Mesothelial cell of epicardium (in vitro differentiated cells): ENCODE measurements around the gene TMEM209. TPM values are rescaled to one million over a fixed set of nuclear protein-coding genes. Genes with fewer than 3 reads are reported as not detected.

Experiments
- DNase-seq, 2 experiments: peaks; one replicate each; pipeline ENCODE4 v3.0.0; 2021; ENCODE audit warnings: low spot score in 2 of 2; ENCODE audit not compliant: unreplicated experiment in 2 of 2
- H3K27ac Mint-ChIP-seq: 2 replicates; pipeline ENCODE4 v1.8.0; 2021; ENCODE audit warnings: mixed read lengths
- H3K27me3 Mint-ChIP-seq: 2 replicates; pipeline ENCODE4 v1.8.0; 2021; ENCODE audit warnings: low read depth, mixed read lengths
- H3K36me3 Mint-ChIP-seq: 2 replicates; pipeline ENCODE4 v1.8.0; 2021; ENCODE audit warnings: mixed read lengths
- H3K4me1 Mint-ChIP-seq: 2 replicates; pipeline ENCODE4 v1.8.0; 2021; ENCODE audit warnings: mixed read lengths
- H3K4me3 Mint-ChIP-seq: 2 replicates; pipeline ENCODE4 v1.8.0; 2021; ENCODE audit warnings: mild to moderate bottlenecking, moderate library complexity, mixed read lengths
- H3K9me3 Mint-ChIP-seq: 2 replicates; pipeline ENCODE4 v1.8.0; 2021; ENCODE audit warnings: mixed read lengths
- total RNA-seq: library from RNA; stranded (reverse); gene quantifications from 3 replicates; pipeline ENCODE4 v1.2.1, GENCODE V29; 2021
- TF ChIP-seq, protein P1 (sequence below): fragments of 200-600 bp; sonication (generic); IDR thresholded peaks from one replicate; pipeline ENCODE4 v1.5.0; 2021; ENCODE audit warnings: antibody characterized with exemption; ENCODE audit not compliant: unreplicated experiment

The TMEM209 gene
- total RNA-seq, 1 donor from 2014 or later: 27.8 TPM

DNA sequence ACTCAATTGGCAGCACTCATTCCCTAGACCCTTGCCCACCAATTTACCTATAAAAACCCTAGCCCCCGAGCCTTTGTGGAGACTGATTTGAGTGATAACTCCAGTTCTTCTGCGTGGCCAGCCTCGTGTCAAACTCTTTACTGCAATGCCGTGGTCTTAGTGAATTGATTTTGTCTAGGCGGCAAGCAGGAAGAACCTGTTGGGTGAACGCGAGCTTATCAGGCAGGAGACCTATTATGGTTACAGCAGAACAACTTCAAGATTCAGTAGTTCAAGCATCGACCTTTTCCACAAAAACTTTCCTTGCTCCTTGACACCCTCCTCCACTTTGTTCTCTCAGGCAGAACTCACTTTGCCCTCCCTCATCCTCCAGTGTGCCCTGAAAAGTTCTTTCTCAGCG, 14.7 kb upstream of the TMEM209 start:
- H3K36me3 Mint-ChIP-seq: no peaks in the 10 kb centered on the region
- peak overlapping the region; percentile 5 for H3K27ac Mint-ChIP-seq
- peaks cover 15% of the 10 kb centered on the region for H3K4me1 Mint-ChIP-seq
- TF ChIP-seq, protein P1, sequence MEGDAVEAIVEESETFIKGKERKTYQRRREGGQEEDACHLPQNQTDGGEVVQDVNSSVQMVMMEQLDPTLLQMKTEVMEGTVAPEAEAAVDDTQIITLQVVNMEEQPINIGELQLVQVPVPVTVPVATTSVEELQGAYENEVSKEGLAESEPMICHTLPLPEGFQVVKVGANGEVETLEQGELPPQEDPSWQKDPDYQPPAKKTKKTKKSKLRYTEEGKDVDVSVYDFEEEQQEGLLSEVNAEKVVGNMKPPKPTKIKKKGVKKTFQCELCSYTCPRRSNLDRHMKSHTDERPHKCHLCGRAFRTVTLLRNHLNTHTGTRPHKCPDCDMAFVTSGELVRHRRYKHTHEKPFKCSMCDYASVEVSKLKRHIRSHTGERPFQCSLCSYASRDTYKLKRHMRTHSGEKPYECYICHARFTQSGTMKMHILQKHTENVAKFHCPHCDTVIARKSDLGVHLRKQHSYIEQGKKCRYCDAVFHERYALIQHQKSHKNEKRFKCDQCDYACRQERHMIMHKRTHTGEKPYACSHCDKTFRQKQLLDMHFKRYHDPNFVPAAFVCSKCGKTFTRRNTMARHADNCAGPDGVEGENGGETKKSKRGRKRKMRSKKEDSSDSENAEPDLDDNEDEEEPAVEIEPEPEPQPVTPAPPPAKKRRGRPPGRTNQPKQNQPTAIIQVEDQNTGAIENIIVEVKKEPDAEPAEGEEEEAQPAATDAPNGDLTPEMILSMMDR: no peak
- no peaks in the 10 kb centered on the region for H3K27me3 Mint-ChIP-seq
- peaks cover 14% of the 10 kb centered on the region for H3K9me3 Mint-ChIP-seq
- no peak for DNase-seq
- H3K4me3 Mint-ChIP-seq: no peak overlapping the region

DNA sequence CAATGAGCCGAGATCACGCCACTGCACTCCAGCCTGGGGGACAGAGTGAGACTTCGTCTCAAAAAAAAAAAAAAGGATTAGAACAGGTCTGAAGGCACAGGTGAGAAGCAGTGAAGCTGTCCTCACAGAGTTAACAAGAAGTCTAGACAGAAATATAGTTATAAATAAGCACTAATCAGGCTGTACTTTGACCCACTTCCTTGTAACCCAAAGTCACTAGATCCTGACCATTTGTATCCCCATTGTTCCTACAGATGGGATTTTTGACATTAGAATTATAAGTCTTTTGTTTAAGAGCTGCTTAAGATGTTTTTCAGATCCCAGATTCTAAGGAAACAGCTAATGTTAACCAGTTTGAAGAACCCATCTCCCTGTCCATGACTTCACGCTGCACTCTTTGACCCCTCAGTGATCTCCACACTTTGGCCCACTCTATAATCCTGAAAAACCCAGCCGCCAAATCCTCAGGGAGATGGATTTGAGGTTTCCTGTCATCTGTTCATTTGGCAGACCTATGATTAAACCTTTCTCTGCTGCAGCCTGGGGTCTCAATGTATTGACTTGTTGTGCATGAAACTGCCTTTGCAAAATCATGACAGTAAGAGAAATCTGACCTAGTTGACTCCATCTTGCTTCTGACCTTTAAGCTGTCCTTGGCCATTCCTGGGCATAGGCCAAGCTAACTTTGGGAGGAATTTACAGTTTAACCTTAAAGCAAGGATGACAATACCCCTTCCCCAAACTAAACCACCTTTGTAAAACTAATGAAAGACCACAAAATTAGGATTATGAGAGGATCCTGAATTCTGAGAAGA, 13.8 kb upstream of the TMEM209 start:
- Mint-ChIP-seq H3K36me3 (no peaks in the 10 kb centered on the region), H3K9me3 (peaks cover 12% of the 10 kb centered on the region), H3K27ac (peak overlapping the region; percentile 10), H3K4me1 (peaks cover 13% of the 10 kb centered on the region), H3K27me3 (no peaks in the 10 kb centered on the region), H3K4me3 (no peak overlapping the region)
- TF ChIP-seq, protein P1: no peak
- DNase-seq: no peak

GRCh38 chr7:130216750-130217149, 11.5 kb upstream of the TMEM209 start:
- TF ChIP-seq, protein P1: no peak

DNA sequence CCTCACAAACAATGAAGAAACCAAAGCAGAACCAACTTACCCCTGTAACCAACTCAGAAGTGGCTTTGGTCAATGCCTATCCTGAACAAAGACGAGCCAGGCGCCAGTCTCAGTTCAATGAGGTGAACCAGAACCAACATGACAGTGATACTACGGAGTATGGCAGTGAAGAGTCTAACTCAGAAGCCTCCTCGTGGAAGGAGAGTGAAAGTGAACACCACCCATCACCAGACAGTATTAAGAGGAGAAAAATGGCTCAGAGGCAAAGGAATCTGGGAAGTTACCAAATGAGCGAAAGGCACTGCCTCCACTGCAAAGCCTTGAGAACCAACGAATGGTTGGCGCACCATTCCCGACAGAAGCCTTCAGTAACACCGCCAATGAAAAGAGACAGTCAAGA, 10.8 kb upstream of the TMEM209 start:
- H3K27me3 Mint-ChIP-seq: no peaks in the 10 kb centered on the region
- no peak for DNase-seq
- H3K27ac Mint-ChIP-seq: no peak overlapping the region
- H3K4me3 Mint-ChIP-seq: no peak overlapping the region
- TF ChIP-seq, protein P1: no peak
- no peaks in the 10 kb centered on the region for H3K36me3 Mint-ChIP-seq
- peaks cover 13% of the 10 kb centered on the region for H3K4me1 Mint-ChIP-seq
- H3K9me3 Mint-ChIP-seq: peaks cover 9% of the 10 kb centered on the region

More at GRCh38 chr7:130216750-130217149, 11.5 kb upstream of the TMEM209 start:
- Mint-ChIP-seq H3K36me3 (no peaks in the 10 kb centered on the region), H3K27ac (no peak overlapping the region), H3K9me3 (peaks cover 9% of the 10 kb centered on the region), H3K27me3 (no peaks in the 10 kb centered on the region), H3K4me3 (no peak overlapping the region), H3K4me1 (peaks cover 13% of the 10 kb centered on the region)
- no peak for DNase-seq

- Mint-ChIP-seq H3K27me3 (no peaks in the 10 kb centered on the region), H3K4me1 (peaks cover 11% of the 10 kb centered on the region), H3K27ac (no peak overlapping the region), H3K9me3 (peaks cover 9% of the 10 kb centered on the region), H3K36me3 (no peaks in the 10 kb centered on the region), H3K4me3 (no peak overlapping the region)
- no peak for DNase-seq
- TF ChIP-seq, protein P1: no peak
These were observed 8.6 kb upstream of the TMEM209 start for GRCh38 chr7:130213828-130214227.
